ENCODE measurements around the gene KRTAP1-3. TPM values are rescaled to one million over a fixed set of nuclear protein-coding genes. Genes with fewer than 3 reads are reported as not detected.
"Not testable (repeated sequence)": the region's sequence is repeated elsewhere in the genome, so short reads cannot be mapped to it uniquely, and the experiment has no call there.

Gene KRTAP1-3
- total and polyA plus RNA-seq, 11 donors = not detected

DNA sequence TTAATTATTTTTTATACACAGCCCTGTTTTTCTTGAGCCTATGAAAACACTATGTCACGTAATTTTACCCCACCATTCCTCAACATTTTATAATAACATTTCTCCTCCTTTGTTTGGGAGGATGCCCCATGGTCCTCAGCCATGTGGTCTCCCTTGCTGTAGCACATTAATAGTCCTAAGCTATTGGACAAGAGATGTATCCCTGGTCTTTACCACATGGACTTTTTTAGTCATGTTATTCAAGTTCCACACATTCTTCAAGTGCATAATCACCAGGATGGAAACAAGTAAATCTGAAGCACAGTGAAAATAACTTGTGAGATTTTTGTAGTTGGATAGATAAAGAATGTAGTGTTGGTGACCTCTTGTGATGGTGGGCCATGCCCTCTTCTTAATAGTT, 27.3 kb upstream of the KRTAP1-3 start:
- peaks cover 0 to 58% (median 27%) of the 10 kb centered on the region in 9 donors for H3K27me3 ChIP-seq
- 64 to 82% (median 73%) methylated on average over 1 of the region's 1 CpG for WGBS, 4 donors
- DNase-seq = no peak

DNA sequence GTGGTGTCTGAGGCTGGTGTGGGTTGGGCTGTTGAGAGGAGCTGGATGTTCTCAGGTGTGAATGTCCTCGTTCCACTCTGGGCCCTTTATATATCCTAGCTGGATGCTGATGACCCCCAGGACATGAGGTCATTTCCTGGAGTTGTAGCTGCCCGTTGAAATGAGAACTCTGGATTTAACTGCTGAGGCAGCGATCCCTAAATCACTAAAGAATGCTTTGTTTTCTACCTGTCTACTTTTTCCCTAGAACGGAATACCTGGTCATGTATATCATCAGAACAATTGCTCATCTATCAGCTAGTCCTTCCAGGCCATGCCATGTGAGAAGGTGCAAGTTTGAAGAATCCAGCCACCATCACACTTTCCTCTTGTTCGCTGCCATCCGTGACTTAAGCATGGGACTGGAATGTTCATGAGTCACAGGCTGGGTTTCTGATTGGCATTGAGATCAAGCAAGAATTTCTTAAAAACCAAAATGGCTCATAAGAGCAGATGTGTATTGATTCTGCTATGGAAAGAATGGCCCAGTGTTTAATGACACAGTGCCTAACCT, 25.5 kb upstream of the KRTAP1-3 start, which contains the start of gene KRTAP2-3:
TSS of gene KRTAP2-3 (minus strand) at position 63 of the 553 bp plus-strand sequence. CDS start 64 bp downstream, outside the sequence.
- peaks cover 0 to 6% (median 0%) of the 10 kb centered on the region in 12 donors for H3K9me3 ChIP-seq
- intact Hi-C loops (cut with DNase I) = no loop called here
- no peaks in the 10 kb centered on the region for H3K36me3 ChIP-seq
- ATAC-seq (no peak), DNase-seq (no peak)
- no peak within 1 kb of the TSS for H3K4me3 ChIP-seq
- H3K27me3 ChIP-seq = peaks cover 0 to 64% (median 27%) of the 10 kb centered on the region in 9 donors
- TF ChIP-seq, protein P1, sequence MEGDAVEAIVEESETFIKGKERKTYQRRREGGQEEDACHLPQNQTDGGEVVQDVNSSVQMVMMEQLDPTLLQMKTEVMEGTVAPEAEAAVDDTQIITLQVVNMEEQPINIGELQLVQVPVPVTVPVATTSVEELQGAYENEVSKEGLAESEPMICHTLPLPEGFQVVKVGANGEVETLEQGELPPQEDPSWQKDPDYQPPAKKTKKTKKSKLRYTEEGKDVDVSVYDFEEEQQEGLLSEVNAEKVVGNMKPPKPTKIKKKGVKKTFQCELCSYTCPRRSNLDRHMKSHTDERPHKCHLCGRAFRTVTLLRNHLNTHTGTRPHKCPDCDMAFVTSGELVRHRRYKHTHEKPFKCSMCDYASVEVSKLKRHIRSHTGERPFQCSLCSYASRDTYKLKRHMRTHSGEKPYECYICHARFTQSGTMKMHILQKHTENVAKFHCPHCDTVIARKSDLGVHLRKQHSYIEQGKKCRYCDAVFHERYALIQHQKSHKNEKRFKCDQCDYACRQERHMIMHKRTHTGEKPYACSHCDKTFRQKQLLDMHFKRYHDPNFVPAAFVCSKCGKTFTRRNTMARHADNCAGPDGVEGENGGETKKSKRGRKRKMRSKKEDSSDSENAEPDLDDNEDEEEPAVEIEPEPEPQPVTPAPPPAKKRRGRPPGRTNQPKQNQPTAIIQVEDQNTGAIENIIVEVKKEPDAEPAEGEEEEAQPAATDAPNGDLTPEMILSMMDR (IDR thresholded peaks at IDR 0.05) = no peak
- TF ChIP-seq POLR2A (IDR thresholded peaks at IDR 0.05) = no peak
- H3K4me1 ChIP-seq = no peaks in the 10 kb centered on the region
- no peak within 1 kb of the TSS for H3K27ac ChIP-seq
- 54 to 62% (median 58%) methylated on average over 6 of the region's 6 CpGs for WGBS, 4 donors

More for the DNA sequence above, 27.3 kb upstream of the KRTAP1-3 start:
- intact Hi-C loops (cut with DNase I) = no loop called here
- H3K36me3 ChIP-seq = no peaks in the 10 kb centered on the region
- peaks cover 0 to 6% (median 0%) of the 10 kb centered on the region in 12 donors for H3K9me3 ChIP-seq
- TF ChIP-seq, protein P1 (IDR thresholded peaks at IDR 0.05) = no peak
- TF ChIP-seq POLR2A (IDR thresholded peaks at IDR 0.05) = no peak
- no peak for ATAC-seq
- H3K27ac ChIP-seq = no peak overlapping the region
- H3K4me3 ChIP-seq = no peak overlapping the region
- H3K4me1 ChIP-seq = no peaks in the 10 kb centered on the region

DNA sequence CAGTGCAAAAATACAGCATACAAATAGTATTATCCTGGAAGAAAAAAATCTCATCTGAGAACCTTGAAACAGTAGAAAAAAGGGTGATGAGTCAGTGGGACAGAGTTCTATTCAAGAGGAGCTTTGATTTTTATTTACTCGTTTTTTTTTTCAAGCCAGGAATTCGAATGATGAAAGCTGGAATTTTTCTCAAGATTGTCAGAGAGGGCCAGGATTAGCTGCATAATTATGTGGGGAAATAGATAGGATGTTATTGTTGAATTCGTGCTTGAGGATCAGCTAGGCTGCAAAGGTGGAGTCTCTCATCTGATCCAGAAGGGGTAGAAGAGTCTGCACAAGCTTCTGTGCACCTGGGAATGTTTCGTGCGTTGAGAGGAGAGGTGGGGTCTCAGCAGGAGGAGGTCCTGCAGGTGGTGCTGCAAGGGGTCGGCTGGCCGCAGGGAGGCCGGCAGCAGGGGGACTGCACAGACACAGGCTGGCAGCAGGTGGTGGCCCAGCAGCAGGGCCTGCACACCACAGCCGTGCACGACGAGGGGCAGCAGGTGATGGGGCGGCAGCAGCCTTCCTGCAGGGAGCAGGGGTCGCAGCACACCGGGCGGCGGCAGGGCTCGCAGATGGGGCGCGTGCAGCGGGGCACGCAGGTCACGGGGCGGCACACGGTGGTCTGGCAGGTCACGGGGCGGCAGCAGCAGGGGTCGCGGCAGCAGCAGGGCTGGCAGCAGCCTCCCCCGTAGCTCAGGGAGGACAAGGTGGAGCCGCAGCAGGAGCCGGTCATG, 24.8 kb upstream of the KRTAP1-3 start:
- DNase-seq; H3K4me3 ChIP-seq; intact Hi-C loops (cut with DNase I); H3K36me3 ChIP-seq; ATAC-seq; H3K27ac ChIP-seq; H3K9me3 ChIP-seq; H3K4me1 ChIP-seq: not testable (repeated sequence)
- 24 to 31% (median 25%) methylated on average over 8 to 12 of the region's 31 CpGs for WGBS, 4 donors
- H3K27me3 ChIP-seq = peaks cover 0 to 63% (median 27%) of the 10 kb centered on the region in 9 donors

DNA sequence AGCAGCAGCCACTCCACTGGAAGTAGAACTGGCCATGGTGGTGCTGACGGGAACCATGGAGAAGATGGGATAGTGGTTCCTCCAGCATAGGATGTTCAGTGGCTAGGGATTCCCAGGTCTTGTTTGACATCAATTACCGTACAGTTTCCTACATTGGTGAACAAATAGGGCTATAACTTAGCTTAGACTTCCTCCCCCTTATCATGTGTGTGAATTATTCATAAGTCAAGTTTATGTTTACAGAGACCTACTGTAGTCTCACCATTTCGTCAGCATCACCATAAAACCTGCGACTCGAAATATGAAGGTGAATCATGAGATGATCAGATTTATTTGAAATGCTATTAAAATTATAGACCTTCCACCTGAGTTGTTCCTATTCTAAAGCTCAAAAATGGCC, 24.1 kb upstream of the KRTAP1-3 start:
- no peaks in the 10 kb centered on the region for H3K36me3 ChIP-seq
- intact Hi-C loops (cut with DNase I) = no loop called here
- ATAC-seq (no peak), DNase-seq (no peak)
- H3K27ac ChIP-seq = no peak overlapping the region
- no peaks in the 10 kb centered on the region for H3K4me1 ChIP-seq
- peaks cover 0 to 6% (median 0%) of the 10 kb centered on the region in 12 donors for H3K9me3 ChIP-seq
- TF ChIP-seq, protein P1 (IDR thresholded peaks at IDR 0.05) = no peak
- no peak for TF ChIP-seq POLR2A (IDR thresholded peaks at IDR 0.05)
- no peak overlapping the region for H3K4me3 ChIP-seq
- 80 to 89% (median 83%) methylated on average over 5 of the region's 5 CpGs for WGBS, 4 donors
- peaks cover 0 to 58% (median 27%) of the 10 kb centered on the region in 9 donors for H3K27me3 ChIP-seq

Measured in heart left ventricle (tissue), 16 donors.